Muscle of leg (tissue), 11 donors: ENCODE results near the gene SRSF7. TPM values are rescaled to one million over a fixed set of nuclear protein-coding genes. Genes with fewer than 3 reads are reported as not detected.
"Not testable (repeated sequence)": the region's sequence is repeated elsewhere in the genome, so short reads cannot be mapped to it uniquely, and the experiment has no call there.

Source experiments
- DNase-seq: peaks from one replicate; pipeline ENCODE4 v3.0.0; 2013
- H3K27ac ChIP-seq: one replicate; pipeline ENCODE4 v1.5.1; 2013; ENCODE audit warnings: mild to moderate bottlenecking, low read length, control low read depth
- H3K27me3 ChIP-seq: one replicate; pipeline ENCODE4 v1.6.1; 2013; ENCODE audit warnings: low read length; ENCODE audit not compliant: control insufficient read depth, insufficient read depth
- H3K36me3 ChIP-seq: one replicate; pipeline ENCODE4 v1.6.1; 2013; ENCODE audit warnings: low read length; ENCODE audit not compliant: control insufficient read depth, insufficient read depth
- H3K4me1 ChIP-seq: one replicate; pipeline ENCODE4 v1.6.1; 2013; ENCODE audit warnings: low read length; ENCODE audit not compliant: control insufficient read depth, insufficient read depth
- H3K4me3 ChIP-seq: one replicate; pipeline ENCODE4 v1.5.1; 2013; ENCODE audit warnings: low read length, control low read depth
- H3K9me3 ChIP-seq: replicated peaks from 2 replicates; pipeline ENCODE4 v1.6.1; 2013; ENCODE audit warnings: low read depth, low read length; ENCODE audit not compliant: control insufficient read depth
- WGBS: methylation state at CpG from one replicate; pipeline ENCODE4 v1.1.5; 2013; ENCODE audit warnings: missing lambda C conversion rate; ENCODE audit not compliant: insufficient coverage; 5-methylcytosine and 5-hydroxymethylcytosine counted together
- polyA plus RNA-seq, 8 donors: library from polyadenylated mRNA; unstranded; fragments of 120-200 nt; gene quantifications; one replicate each; pipeline versions ENCODE4 v1.2.1 to v1.2.3, GENCODE V29; 2013; ENCODE audit warnings: inconsistent platforms in 1 of 8, low replicate concordance in 1 of 8; ENCODE audit not compliant: insufficient read length in 8 of 8, insufficient read depth in 1 of 8
- total RNA-seq: library from RNA; stranded (reverse); fragments of 120-200 nt; gene quantifications from one replicate; pipeline ENCODE4 v1.2.4, GENCODE V29; 2013

SRSF7 gene
- total and polyA plus RNA-seq, 9 donors, result 92.9 to 155 (median 122) TPM

- Histone ChIP-seq H3K27me3 (no peaks in the 10 kb centered on the region), H3K4me1 (no peaks in the 10 kb centered on the region), H3K4me3 (no peak overlapping the region), H3K9me3 (no peaks in the 10 kb centered on the region), H3K27ac (no peak overlapping the region), H3K36me3 (no peaks in the 10 kb centered on the region)
- DNase-seq, result no peak
- no CpG with 5 or more reads among the region's 4 CpGs for WGBS
Measured at GRCh38 chr2:38763728-38764127, 12.6 kb upstream of the SRSF7 start.

DNA sequence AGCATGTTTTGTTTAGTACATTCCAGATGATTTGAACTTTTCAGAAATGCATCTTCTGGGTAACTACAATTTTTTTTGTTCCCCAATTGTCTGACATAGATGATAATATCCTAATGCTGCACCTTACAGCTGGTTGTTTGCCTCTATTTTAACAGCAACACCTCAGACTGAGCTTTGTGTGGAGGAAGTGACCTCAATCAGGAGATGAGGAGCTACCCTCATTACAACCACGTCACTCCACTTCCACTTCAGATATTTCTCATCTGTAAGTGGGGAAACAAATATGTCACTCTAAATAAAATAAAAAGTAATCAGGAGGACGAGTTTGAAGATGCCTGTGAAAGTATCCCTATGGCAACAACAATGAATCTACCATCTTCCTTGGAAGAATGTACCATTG, 12.1 kb upstream of the SRSF7 start:
- no CpG with 5 or more reads among the region's 2 CpGs for WGBS

DNA sequence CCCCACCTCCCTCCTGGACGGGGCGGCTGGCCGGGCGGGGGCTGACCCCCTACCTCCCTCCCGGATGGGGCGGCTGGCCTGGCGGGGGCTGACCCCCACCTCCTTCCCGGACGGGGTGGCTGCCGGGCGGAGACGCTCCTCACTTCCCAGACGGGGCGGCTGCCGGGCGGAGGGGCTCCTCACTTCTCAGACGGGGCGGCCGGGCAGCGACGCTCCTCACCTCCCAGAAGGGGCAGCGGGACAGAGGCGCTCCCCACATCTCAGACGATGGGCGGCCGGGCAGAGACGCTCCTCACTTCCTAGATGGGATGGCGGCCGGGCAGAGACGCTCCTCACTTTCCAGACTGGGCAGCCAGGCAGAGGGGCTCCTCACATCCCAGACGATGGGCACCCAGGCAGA, 4.7 kb upstream of the SRSF7 start:
- H3K27ac ChIP-seq, H3K9me3 ChIP-seq, DNase-seq, H3K36me3 ChIP-seq, H3K27me3 ChIP-seq, H3K4me3 ChIP-seq, H3K4me1 ChIP-seq: not testable (repeated sequence)
- WGBS, result no CpG with 5 or more reads among the region's 31 CpGs

More for the DNA sequence above, 12.1 kb upstream of the SRSF7 start:
- no peak for DNase-seq
- H3K27ac ChIP-seq, result no peak overlapping the region
- no peaks in the 10 kb centered on the region for H3K36me3 ChIP-seq
- no peaks in the 10 kb centered on the region for H3K27me3 ChIP-seq
- H3K9me3 ChIP-seq, result no peaks in the 10 kb centered on the region
- no peaks in the 10 kb centered on the region for H3K4me1 ChIP-seq
- H3K4me3 ChIP-seq, result no peak overlapping the region

DNA sequence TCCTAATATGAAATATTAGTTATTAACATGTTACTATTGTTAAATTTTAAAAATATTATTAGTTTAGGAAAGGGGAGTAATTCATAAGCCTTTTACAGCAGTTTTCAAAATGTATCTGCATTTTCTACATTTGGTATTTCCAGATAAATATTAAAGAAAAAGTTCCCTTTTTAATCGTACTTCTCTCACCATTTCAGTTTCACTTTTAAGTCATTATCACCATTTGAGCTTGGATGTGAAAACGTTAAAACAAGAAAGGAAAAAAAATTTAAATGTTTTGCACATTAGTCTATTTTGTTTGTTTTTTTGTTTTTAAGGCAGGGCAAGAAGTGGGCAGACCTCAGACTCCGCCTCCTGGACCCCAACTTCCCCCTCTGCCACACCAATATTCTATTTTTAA, 3.3 kb upstream of the SRSF7 start:
- DNase-seq, result no peak
- Histone ChIP-seq H3K4me1 (peaks cover 9% of the 10 kb centered on the region), H3K4me3 (no peak overlapping the region), H3K36me3 (peaks cover 2% of the 10 kb centered on the region), H3K27ac (no peak overlapping the region), H3K9me3 (no peaks in the 10 kb centered on the region), H3K27me3 (no peaks in the 10 kb centered on the region)
- no CpG with 5 or more reads among the region's 3 CpGs for WGBS

DNA sequence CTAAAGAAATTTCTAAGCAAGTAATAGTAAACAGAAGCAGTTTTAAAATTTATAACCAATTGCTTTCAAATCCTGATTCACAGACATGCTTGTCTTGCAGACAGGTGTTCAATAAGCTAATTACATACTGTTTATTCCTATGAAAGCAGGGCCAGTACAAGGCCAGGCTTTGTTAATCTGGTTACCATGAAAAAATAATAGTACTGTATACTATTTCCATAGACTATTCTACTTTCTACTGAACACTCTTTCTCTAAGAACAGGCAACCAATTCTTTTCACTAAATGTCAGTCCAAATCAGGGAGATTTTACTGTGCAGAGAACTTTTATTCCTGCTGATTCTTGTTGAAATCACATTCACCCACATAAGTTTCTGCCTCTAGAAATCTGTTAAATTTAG, 2.9 kb upstream of the SRSF7 start:
- Histone ChIP-seq H3K4me1 (peaks cover 12% of the 10 kb centered on the region), H3K4me3 (no peak overlapping the region), H3K36me3 (peaks cover 6% of the 10 kb centered on the region), H3K9me3 (no peaks in the 10 kb centered on the region), H3K27me3 (no peaks in the 10 kb centered on the region), H3K27ac (no peak overlapping the region)
- DNase-seq, result no peak

DNA sequence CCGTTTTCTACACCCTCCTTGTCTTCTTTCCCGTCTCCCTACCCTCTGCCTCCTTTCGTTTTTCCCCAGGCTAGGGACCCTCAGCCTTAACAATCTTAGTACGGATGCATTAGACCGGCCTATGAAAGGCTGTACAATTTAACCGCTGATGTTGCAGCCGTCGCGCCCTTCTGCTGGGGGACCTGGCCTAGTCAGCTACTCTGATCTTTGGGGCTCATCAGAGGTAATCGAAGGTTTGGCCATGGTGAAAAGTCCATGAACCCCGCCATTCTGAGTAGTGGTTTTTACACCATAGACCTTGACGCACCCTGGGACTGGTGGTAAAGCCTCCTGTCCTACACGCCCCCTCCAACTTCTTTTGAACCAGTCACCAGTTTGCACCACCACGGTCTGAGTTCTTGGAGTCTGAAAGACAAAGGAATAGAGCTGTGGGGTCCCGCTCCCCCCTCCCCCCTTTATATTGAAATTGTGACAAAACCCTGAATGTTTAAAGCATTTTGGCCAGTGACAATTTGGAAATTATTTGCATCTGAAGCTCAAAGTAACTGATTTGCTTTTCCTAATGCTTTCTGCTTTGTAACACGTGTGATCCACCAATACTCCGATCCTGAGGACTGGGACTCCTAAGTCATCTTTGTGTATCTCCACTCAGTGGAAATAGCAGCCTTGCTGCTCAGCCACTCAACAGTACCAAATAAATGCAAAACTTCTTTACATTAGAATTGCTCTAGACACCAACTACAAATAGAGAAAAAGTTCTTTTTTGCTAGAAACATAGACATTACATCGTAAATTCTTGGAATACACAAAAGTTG, 642 bp upstream of the SRSF7 start:
- H3K9me3 ChIP-seq, result no peaks in the 10 kb centered on the region
- peak overlapping the region; percentile 98 for H3K27ac ChIP-seq
- WGBS, result 13% methylated on average over 13 of the region's 18 CpGs
- H3K36me3 ChIP-seq, result peaks cover 26% of the 10 kb centered on the region
- H3K27me3 ChIP-seq, result no peaks in the 10 kb centered on the region
- peak overlapping the region; percentile 76 for H3K4me3 ChIP-seq
- peak; percentile 27 for DNase-seq
- peaks cover 13% of the 10 kb centered on the region for H3K4me1 ChIP-seq

- H3K27ac ChIP-seq, result peak overlapping the region; percentile 98
- H3K27me3 ChIP-seq, result no peaks in the 10 kb centered on the region
- H3K4me1 ChIP-seq, result peaks cover 13% of the 10 kb centered on the region
- 0% methylated on average over 55 of the region's 59 CpGs for WGBS
- DNase-seq, result peak; percentile 81
- no peaks in the 10 kb centered on the region for H3K9me3 ChIP-seq
- H3K36me3 ChIP-seq, result peaks cover 35% of the 10 kb centered on the region
- H3K4me3 ChIP-seq, result peak overlapping the region; percentile 76
Measured at GRCh38 chr2:38750011-38750890, 910 bp downstream of the SRSF7 start.

GRCh38 chr2:38748943-38749804, 2.0 kb downstream of the SRSF7 start:
- 72% methylated on average over 17 of the region's 26 CpGs for WGBS
- H3K36me3 ChIP-seq, result peaks cover 42% of the 10 kb centered on the region
- H3K27ac ChIP-seq, result peak overlapping the region; percentile 98
- no peaks in the 10 kb centered on the region for H3K9me3 ChIP-seq
- H3K4me3 ChIP-seq, result peak overlapping the region; percentile 76
- H3K4me1 ChIP-seq, result peaks cover 13% of the 10 kb centered on the region
- H3K27me3 ChIP-seq, result no peaks in the 10 kb centered on the region
- no peak for DNase-seq

- Histone ChIP-seq H3K4me1 (peaks cover 13% of the 10 kb centered on the region), H3K27ac (no peak overlapping the region), H3K4me3 (no peak overlapping the region)
Measured at GRCh38 chr2:38748391-38748790, 2.8 kb downstream of the SRSF7 start.

More at GRCh38 chr2:38748391-38748790, 2.8 kb downstream of the SRSF7 start:
- 95% methylated on average over 6 of the region's 9 CpGs for WGBS
- Histone ChIP-seq H3K36me3 (peaks cover 46% of the 10 kb centered on the region), H3K27me3 (no peaks in the 10 kb centered on the region), H3K9me3 (no peaks in the 10 kb centered on the region)
- DNase-seq, result no peak
